ENCODE results near the gene EXOC1. TPM values are rescaled to one million over a fixed set of nuclear protein-coding genes. Genes with fewer than 3 reads are reported as not detected.
"Not testable (repeated sequence)": the region's sequence is repeated elsewhere in the genome, so short reads cannot be mapped to it uniquely, and the experiment has no call there.

The EXOC1 gene
- total and polyA plus RNA-seq, 10 donors = 15.6 to 52.8 (median 43.0) TPM

GRCh38 chr4:55931833-55932232, 78.4 kb downstream of the EXOC1 start:
- DNase-seq = no peak
- peaks cover 0 to under 1% (median 0%) of the 10 kb centered on the region in 6 donors for H3K36me3 ChIP-seq
- peaks cover 0 to 48% (median 25%) of the 10 kb centered on the region in 8 donors for H3K9me3 ChIP-seq
- WGBS, 5 donors = 85 to 97% (median 93%) methylated on average over 3 of the region's 3 CpGs
- TF ChIP-seq CTCF (IDR thresholded peaks at IDR 0.05 in 8 of 11, conservative IDR thresholded peaks at IDR 0.05 in 3 of 11) (no peak), POLR2AphosphoS5 (IDR thresholded peaks at IDR 0.05) (no peak), POLR2A (IDR thresholded peaks at IDR 0.05) (no peak)
- intact Hi-C loops (cut with DNase I; ENCODE audit: low total_unique reads) = no loop called here
- no peak overlapping the region for H3K4me3 ChIP-seq
- H3K27ac ChIP-seq = no peak overlapping the region
- H3K4me1 ChIP-seq = peaks cover 0 to 6% (median 0%) of the 10 kb centered on the region in 6 donors
- no peaks in the 10 kb centered on the region for H3K27me3 ChIP-seq (replicated peaks in 1 of 7)

GRCh38 chr4:55932511-55932910, 79.1 kb downstream of the EXOC1 start:
- H3K27me3 ChIP-seq (replicated peaks in 1 of 7) = no peaks in the 10 kb centered on the region
- no peak overlapping the region for H3K4me3 ChIP-seq
- no peak for TF ChIP-seq CTCF (IDR thresholded peaks at IDR 0.05 in 8 of 11, conservative IDR thresholded peaks at IDR 0.05 in 3 of 11)
- TF ChIP-seq POLR2A (IDR thresholded peaks at IDR 0.05) = no peak
- TF ChIP-seq POLR2AphosphoS5 (IDR thresholded peaks at IDR 0.05) = no peak
- intact Hi-C loops (cut with DNase I; ENCODE audit: low total_unique reads) = no loop called here
- DNase-seq = no peak
- peaks cover under 1 to 54% (median 31%) of the 10 kb centered on the region in 8 donors for H3K9me3 ChIP-seq
- H3K27ac ChIP-seq = no peak overlapping the region
- H3K36me3 ChIP-seq = peaks cover 0 to 8% (median 0%) of the 10 kb centered on the region in 6 donors
- H3K4me1 ChIP-seq = peaks cover 0 to 6% (median 0%) of the 10 kb centered on the region in 6 donors
- 94 to 100% (median 97%) methylated on average over 3 of the region's 3 CpGs for WGBS, 5 donors

- intact Hi-C loops (cut with DNase I; ENCODE audit: low total_unique reads) = no loop called here
- H3K9me3 ChIP-seq = peaks cover 7 to 59% (median 39%) of the 10 kb centered on the region in 8 donors
- no peak for TF ChIP-seq CTCF (IDR thresholded peaks at IDR 0.05 in 8 of 11, conservative IDR thresholded peaks at IDR 0.05 in 3 of 11)
- TF ChIP-seq POLR2A (IDR thresholded peaks at IDR 0.05) = no peak
- no peak for TF ChIP-seq POLR2AphosphoS5 (IDR thresholded peaks at IDR 0.05)
- no peaks in the 10 kb centered on the region for H3K27me3 ChIP-seq (replicated peaks in 1 of 7)
- peaks cover 0 to 6% (median 0%) of the 10 kb centered on the region in 6 donors for H3K4me1 ChIP-seq
- no peak for DNase-seq
- no peak overlapping the region for H3K4me3 ChIP-seq
- WGBS, 5 donors = 84 to 97% (median 94%) methylated on average over 2 of the region's 2 CpGs
- no peak overlapping the region for H3K27ac ChIP-seq
- peaks cover 0 to 19% (median 8%) of the 10 kb centered on the region in 6 donors for H3K36me3 ChIP-seq
Measured at GRCh38 chr4:55933611-55934010, 80.2 kb downstream of the EXOC1 start.

GRCh38 chr4:55935907-55936306, 82.5 kb downstream of the EXOC1 start:
- H3K4me1 ChIP-seq; DNase-seq; H3K27ac ChIP-seq; H3K4me3 ChIP-seq; intact Hi-C loops (cut with DNase I; ENCODE audit: low total_unique reads); H3K27me3 ChIP-seq (replicated peaks in 1 of 7): not testable (repeated sequence)
- WGBS, 5 donors = 95 to 99% (median 97%) methylated on average over 6 of the region's 6 CpGs
- Histone ChIP-seq H3K9me3 (peaks cover 7 to 81% (median 57%) of the 10 kb centered on the region in 8 donors), H3K36me3 (peaks cover 0 to 38% (median 21%) of the 10 kb centered on the region in 6 donors)

GRCh38 chr4:55938481-55938880, 85.0 kb downstream of the EXOC1 start:
- H3K9me3 ChIP-seq = peaks cover 7 to 86% (median 63%) of the 10 kb centered on the region in 8 donors
- no peak for DNase-seq
- H3K27ac ChIP-seq = no peak overlapping the region
- WGBS, 5 donors = 86 to 94% (median 89%) methylated on average over 1 of the region's 1 CpG
- no peaks in the 10 kb centered on the region for H3K4me1 ChIP-seq
- no peaks in the 10 kb centered on the region for H3K27me3 ChIP-seq (replicated peaks in 1 of 7)
- intact Hi-C loops (cut with DNase I; ENCODE audit: low total_unique reads) = no loop called here
- H3K36me3 ChIP-seq = peaks cover 0 to 38% (median 21%) of the 10 kb centered on the region in 6 donors
- TF ChIP-seq CTCF (IDR thresholded peaks at IDR 0.05 in 8 of 11, conservative IDR thresholded peaks at IDR 0.05 in 3 of 11) = no peak
- no peak for TF ChIP-seq POLR2A (IDR thresholded peaks at IDR 0.05)
- no peak for TF ChIP-seq POLR2AphosphoS5 (IDR thresholded peaks at IDR 0.05)
- no peak overlapping the region for H3K4me3 ChIP-seq

Data from spleen (tissue), 11 donors.